Hepatocyte (in vitro differentiated cells): ENCODE results near the gene DIS3L2. TPM values are rescaled to one million over a fixed set of nuclear protein-coding genes. Genes with fewer than 3 reads are reported as not detected.

Source experiments
- DNase-seq: peaks from one replicate; pipeline ENCODE4 v3.0.0-alpha.2; 2016; ENCODE audit warnings: low spot score
- H2AFZ ChIP-seq: fragments of 200-600 bp; sonication (generic); 2 replicates; pipeline ENCODE4 v1.6.0; 2016; ENCODE audit warnings: antibody characterized with exemption, mild to moderate bottlenecking
- H3K27ac ChIP-seq: fragments of 200-600 bp; sonication (generic); 2 replicates; pipeline ENCODE4 v1.5.1; 2016; ENCODE audit warnings: mild to moderate bottlenecking
- H3K27me3 ChIP-seq: fragments of 200-600 bp; sonication (generic); 2 replicates; pipeline ENCODE4 v1.6.1; 2016
- H3K36me3 ChIP-seq: fragments of 200-600 bp; sonication (generic); replicated peaks from 2 replicates; pipeline ENCODE4 v1.5.1; 2016; ENCODE audit warnings: low read depth; ENCODE audit not compliant: insufficient read depth
- H3K4me1 ChIP-seq: fragments of 200-600 bp; sonication (generic); 2 replicates; pipeline ENCODE4 v1.5.1; 2016; ENCODE audit warnings: mild to moderate bottlenecking, moderate library complexity; ENCODE audit not compliant: insufficient read depth
- H3K4me2 ChIP-seq: fragments of 200-600 bp; sonication (generic); 2 replicates; pipeline ENCODE4 v1.6.0; 2016
- H3K4me3 ChIP-seq: fragments of 200-600 bp; sonication (generic); 2 replicates; pipeline ENCODE4 v1.5.1; 2016; ENCODE audit warnings: mild to moderate bottlenecking
- H3K79me2 ChIP-seq: fragments of 200-600 bp; sonication (generic); 2 replicates; pipeline ENCODE4 v1.6.0; 2017; ENCODE audit warnings: mild to moderate bottlenecking
- H3K9me2 ChIP-seq: fragments of 200-600 bp; sonication (generic); replicated peaks from 2 replicates; pipeline ENCODE4 v1.6.0; 2017; ENCODE audit warnings: mild to moderate bottlenecking; ENCODE audit not compliant: insufficient read depth
- H3K9me3 ChIP-seq: fragments of 200-600 bp; sonication (generic); 2 replicates; pipeline ENCODE4 v1.5.1; 2016; ENCODE audit warnings: low read depth, mild to moderate bottlenecking
- H4K20me1 ChIP-seq: fragments of 200-600 bp; sonication (generic); 2 replicates; pipeline ENCODE4 v1.6.0; 2016; ENCODE audit warnings: mild to moderate bottlenecking; ENCODE audit not compliant: insufficient read depth, poor library complexity, severe bottlenecking
- CTCF ChIP-seq: fragments of 200-600 bp; sonication (generic); IDR thresholded peaks from 2 replicates; pipeline ENCODE4 v1.5.1; 2016; ENCODE audit warnings: antibody characterized with exemption, mild to moderate bottlenecking; ENCODE audit not compliant: poor library complexity
- EZH2 ChIP-seq: fragments of 200-600 bp; sonication (generic); IDR thresholded peaks from 2 replicates; pipeline ENCODE4 v1.6.1; 2016; ENCODE audit warnings: antibody characterized with exemption, mild to moderate bottlenecking, borderline replicate concordance
- EZH2phosphoT487 ChIP-seq: fragments of 200-600 bp; sonication (generic); IDR thresholded peaks from one replicate; pipeline ENCODE4 v1.6.1; 2018; ENCODE audit warnings: antibody characterized with exemption, mild to moderate bottlenecking, low read depth, moderate library complexity; ENCODE audit not compliant: unreplicated experiment, severe bottlenecking
- WGBS: methylation state at CpG from one replicate; pipeline ENCODE4 v1.1.6; 2016; ENCODE audit warnings: low lambda C conversion rate; ENCODE audit errors: missing lambda C conversion rate; 5-methylcytosine and 5-hydroxymethylcytosine counted together
- polyA plus RNA-seq: library from polyadenylated mRNA; unstranded; fragments of >200 nt; fragmentation: Nextera tagmentation; extraction: Ambion mirVana; gene quantifications from 2 replicates; pipeline ENCODE4 v1.2.1, GENCODE V29; 2016
- total RNA-seq: library from RNA; depleted of rRNA; stranded (reverse); fragments of >200 nt; gene quantifications from 2 replicates; pipeline ENCODE4 v1.2.3, GENCODE V29; 2014

Gene DIS3L2
- total and polyA plus RNA-seq, 2 experiments from 2014 or later = 19.5 to 20.0 TPM

- Histone ChIP-seq H3K36me3 (no peaks in the 10 kb centered on the region), H3K4me2 (no peak overlapping the region), H3K4me3 (no peak overlapping the region), H3K27ac (no peak overlapping the region), H3K79me2 (no peaks in the 10 kb centered on the region), H3K4me1 (no peaks in the 10 kb centered on the region), H3K9me3 (no peaks in the 10 kb centered on the region), H2AFZ (no peak overlapping the region), H3K9me2 (no peaks in the 10 kb centered on the region), H4K20me1 (no peaks in the 10 kb centered on the region), H3K27me3 (no peaks in the 10 kb centered on the region)
- DNase-seq = no peak
- 92% methylated on average over 7 of the region's 7 CpGs for WGBS
- no peak for TF ChIP-seq CTCF
- TF ChIP-seq EZH2phosphoT487 = no peak
- TF ChIP-seq EZH2 = no peak
Measured at GRCh38 chr2:231947694-231948093, 13.8 kb upstream of the DIS3L2 start.

- no peak for DNase-seq
- Histone ChIP-seq H3K79me2 (no peaks in the 10 kb centered on the region), H3K27ac (no peak overlapping the region), H3K9me2 (no peaks in the 10 kb centered on the region), H3K36me3 (no peaks in the 10 kb centered on the region), H3K27me3 (no peaks in the 10 kb centered on the region), H3K4me1 (no peaks in the 10 kb centered on the region), H3K9me3 (no peaks in the 10 kb centered on the region), H2AFZ (no peak overlapping the region), H3K4me3 (no peak overlapping the region), H4K20me1 (no peaks in the 10 kb centered on the region), H3K4me2 (no peak overlapping the region)
- TF ChIP-seq EZH2 (no peak), EZH2phosphoT487 (no peak), CTCF (no peak)
- WGBS = 86% methylated on average over 2 of the region's 2 CpGs
Measured at GRCh38 chr2:231951452-231952035, 10.0 kb upstream of the DIS3L2 start.

- H3K9me3 ChIP-seq = no peaks in the 10 kb centered on the region
- no peaks in the 10 kb centered on the region for H3K36me3 ChIP-seq
- H3K79me2 ChIP-seq = no peaks in the 10 kb centered on the region
- H3K27me3 ChIP-seq = no peaks in the 10 kb centered on the region
- H3K4me2 ChIP-seq = no peak overlapping the region
- no peak overlapping the region for H3K27ac ChIP-seq
- DNase-seq = no peak
- no peaks in the 10 kb centered on the region for H4K20me1 ChIP-seq
- 97% methylated on average over 8 of the region's 8 CpGs for WGBS
- H3K4me1 ChIP-seq = peaks cover 3% of the 10 kb centered on the region
- no peak overlapping the region for H3K4me3 ChIP-seq
- H3K9me2 ChIP-seq = no peaks in the 10 kb centered on the region
- TF ChIP-seq EZH2 (no peak), CTCF (no peak), EZH2phosphoT487 (no peak)
- H2AFZ ChIP-seq = no peak overlapping the region
Measured at GRCh38 chr2:231955758-231956472, 5.6 kb upstream of the DIS3L2 start.
